Measurements from ENCODE around the gene TRAPPC5. TPM values are rescaled to one million over a fixed set of nuclear protein-coding genes. Genes with fewer than 3 reads are reported as not detected.

The TRAPPC5 gene
- total RNA-seq, 2 experiments from 2014 or later: 41.3 to 43.4 TPM

GRCh38 chr19:7709932-7710460 lies 29.4 kb downstream of the TRAPPC5 start:
- ChIA-PET CTCF (interaction anchor here (1.4 kb wide), 1 partner anchor 29 kb away, joined by 4 read pairs; the partner anchor contains the start of gene TRAPPC5), POLR2A (no interaction called here)
- no peaks in the 10 kb centered on the region for H3K27me3 Mint-ChIP-seq
- no peak for TF ChIP-seq CTCF (IDR thresholded peaks at IDR 0.05)
- no peak overlapping the region for H3K4me3 ChIP-seq (ENCODE audit: low read length)
- no peak overlapping the region for H3K4me3 Mint-ChIP-seq
- peak overlapping the region; percentile 34 for H3K27ac Mint-ChIP-seq
- ATAC-seq (ENCODE audit: poor library complexity): no peak
- intact Hi-C loops (cut with DNase I, micrococcal nuclease): no loop called here
- H3K27me3 ChIP-seq (ENCODE audit: control insufficient read depth in 1 of 2, insufficient read depth in 2 of 2, low read length in 2 of 2): no peaks in the 10 kb centered on the region
- H3K36me3 ChIP-seq (ENCODE audit: insufficient read depth, low read length): no peaks in the 10 kb centered on the region
- H3K4me1 Mint-ChIP-seq (ENCODE audit: low read depth): peaks cover 27% of the 10 kb centered on the region
- no peaks in the 10 kb centered on the region for H3K9me3 Mint-ChIP-seq
- H3K27ac ChIP-seq (ENCODE audit: low read depth in 1 of 2, low read length in 2 of 2): no peak overlapping the region
- no peaks in the 10 kb centered on the region for H3K9me3 ChIP-seq (ENCODE audit: control insufficient read depth in 1 of 2, insufficient read depth in 1 of 2, low read length in 2 of 2)
- H3K36me3 Mint-ChIP-seq (ENCODE audit: low read depth): no peaks in the 10 kb centered on the region
- peaks cover 40% of the 10 kb centered on the region for H3K4me1 ChIP-seq (ENCODE audit: insufficient read depth, low read length)
- DNase-seq: no peak

- no peaks in the 10 kb centered on the region for H3K36me3 Mint-ChIP-seq (ENCODE audit: low read depth)
- DNase-seq: no peak
- Histone ChIP-seq H3K4me1 (ENCODE audit: insufficient read depth, low read length) (peaks cover 34% of the 10 kb centered on the region), H3K36me3 (ENCODE audit: insufficient read depth, low read length) (no peaks in the 10 kb centered on the region), H3K27me3 (ENCODE audit: control insufficient read depth in 1 of 2, insufficient read depth in 2 of 2, low read length in 2 of 2) (no peaks in the 10 kb centered on the region), H3K4me3 (ENCODE audit: low read length) (no peak overlapping the region), H3K27ac (ENCODE audit: low read depth in 1 of 2, low read length in 2 of 2) (no peak overlapping the region), H3K9me3 (ENCODE audit: control insufficient read depth in 1 of 2, insufficient read depth in 1 of 2, low read length in 2 of 2) (no peaks in the 10 kb centered on the region)
- ChIA-PET POLR2A (no interaction called here), CTCF (no interaction called here)
- no peak for TF ChIP-seq CTCF (IDR thresholded peaks at IDR 0.05)
- H3K4me1 Mint-ChIP-seq (ENCODE audit: low read depth): peaks cover 21% of the 10 kb centered on the region
- intact Hi-C loops (cut with DNase I, micrococcal nuclease): no loop called here
- H3K27me3 Mint-ChIP-seq: no peaks in the 10 kb centered on the region
- no peak overlapping the region for H3K4me3 Mint-ChIP-seq
- H3K9me3 Mint-ChIP-seq: no peaks in the 10 kb centered on the region
- peak overlapping the region; percentile 34 for H3K27ac Mint-ChIP-seq
- no peak for ATAC-seq (ENCODE audit: poor library complexity)
Measured at GRCh38 chr19:7710616-7711015, 30.0 kb downstream of the TRAPPC5 start.

GRCh38 chr19:7715671-7716070 lies 35.0 kb downstream of the TRAPPC5 start:
- ChIA-PET POLR2A (no interaction called here), CTCF (no interaction called here)
- H3K36me3 Mint-ChIP-seq (ENCODE audit: low read depth): no peaks in the 10 kb centered on the region
- no peak overlapping the region for H3K27ac Mint-ChIP-seq
- no peaks in the 10 kb centered on the region for H3K27me3 Mint-ChIP-seq
- Histone ChIP-seq H3K4me3 (ENCODE audit: low read length) (no peak overlapping the region), H3K4me1 (ENCODE audit: insufficient read depth, low read length) (peaks cover 11% of the 10 kb centered on the region), H3K27ac (ENCODE audit: low read depth in 1 of 2, low read length in 2 of 2) (no peak overlapping the region), H3K36me3 (ENCODE audit: insufficient read depth, low read length) (no peaks in the 10 kb centered on the region), H3K27me3 (ENCODE audit: control insufficient read depth in 1 of 2, insufficient read depth in 2 of 2, low read length in 2 of 2) (no peaks in the 10 kb centered on the region), H3K9me3 (ENCODE audit: control insufficient read depth in 1 of 2, insufficient read depth in 1 of 2, low read length in 2 of 2) (peaks cover 0 to 5% of the 10 kb centered on the region in 2 experiments)
- no peak for ATAC-seq (ENCODE audit: poor library complexity)
- no peaks in the 10 kb centered on the region for H3K4me1 Mint-ChIP-seq (ENCODE audit: low read depth)
- intact Hi-C loops (cut with DNase I, micrococcal nuclease): no loop called here
- no peak for TF ChIP-seq CTCF (IDR thresholded peaks at IDR 0.05)
- DNase-seq: no peak
- no peak overlapping the region for H3K4me3 Mint-ChIP-seq
- H3K9me3 Mint-ChIP-seq: no peaks in the 10 kb centered on the region
